ENCODE measurements around the gene OR6J1.

- TF ChIP-seq POLR2A (IDR thresholded peaks at IDR 0.05; ENCODE audit: low read depth, low read length) (no peak), TAF1 (IDR thresholded peaks at IDR 0.05; ENCODE audit: low read depth, low read length) (no peak), POLR2AphosphoS5 (IDR thresholded peaks at IDR 0.05; ENCODE audit: low read depth, low read length) (no peak)
Observed at GRCh38 chr14:22671622-22672021, 27.5 kb upstream of the OR6J1 start.
